HepG2 (cell line): Measurements from ENCODE around the gene LRBA. TPM values are rescaled to one million over a fixed set of nuclear protein-coding genes. Genes with fewer than 3 reads are reported as not detected.

Experiments
- CTCF ChIP-seq: sonication (generic); formaldehyde crosslinking; IDR thresholded peaks from 2 replicates; pipeline ENCODE4 v1.5.0; 2020; ENCODE audit warnings: mild to moderate bottlenecking, missing genetic modification reagents, moderate library complexity
- EP300 ChIP-seq, 3 experiments: sonication (generic) in 1 of 3; formaldehyde crosslinking in 1 of 3; IDR thresholded peaks; 2 replicates each; pipeline versions ENCODE4 v1.5.1 to v1.6.1; 2011 to 2020; ENCODE audit warnings: low read depth in 2 of 3, low read length in 2 of 3, borderline replicate concordance in 1 of 3, improper control_type of control experiment in 1 of 3, mild to moderate bottlenecking in 1 of 3, missing genetic modification reagents in 1 of 3, moderate library complexity in 1 of 3
- FOXP4 ChIP-seq: sonication (generic); formaldehyde crosslinking; IDR thresholded peaks from 2 replicates; pipeline ENCODE4 v1.4.0; 2020; ENCODE audit warnings: missing genetic modification reagents
- HMGXB4 ChIP-seq, 2 experiments: sonication (generic) in 1 of 2; formaldehyde crosslinking in 1 of 2; IDR thresholded peaks; 2 replicates each; pipeline versions ENCODE4 v1.4.0 to v1.6.1; 2018 to 2020; ENCODE audit warnings: missing genetic modification reagents in 2 of 2, borderline replicate concordance in 1 of 2, low read depth in 1 of 2, mild to moderate bottlenecking in 1 of 2, missing biosample characterization in 1 of 2
- HOXA3 ChIP-seq: sonication (generic); formaldehyde crosslinking; IDR thresholded peaks from 2 replicates; pipeline ENCODE4 v1.5.0; 2020; ENCODE audit warnings: missing genetic modification reagents
- HOXA7 ChIP-seq: sonication (generic); formaldehyde crosslinking; IDR thresholded peaks from 2 replicates; pipeline ENCODE4 v1.8.1; 2022; ENCODE audit warnings: mild to moderate bottlenecking, missing genetic modification reagents, moderate library complexity
- KLF16 ChIP-seq, 2 experiments: sonication (generic) in 1 of 2; formaldehyde crosslinking in 1 of 2; IDR thresholded peaks; 2 replicates each; pipeline versions ENCODE4 v1.6.1 to v1.8.0; 2016 to 2023; ENCODE audit warnings: missing genetic modification reagents in 2 of 2, missing compliant biosample characterization in 1 of 2
- MTA1 ChIP-seq: sonication (generic); formaldehyde crosslinking; IDR thresholded peaks from 2 replicates; pipeline ENCODE4 v1.4.0; 2020; ENCODE audit warnings: missing genetic modification reagents, mild to moderate bottlenecking, borderline replicate concordance
- NR2C2 ChIP-seq: sonication (generic); formaldehyde crosslinking; IDR thresholded peaks from 2 replicates; pipeline ENCODE4 v1.4.0; 2020; ENCODE audit warnings: missing genetic modification reagents, mild to moderate bottlenecking, moderate library complexity, borderline replicate concordance
- PITX1 ChIP-seq: sonication (generic); formaldehyde crosslinking; IDR thresholded peaks from 2 replicates; pipeline ENCODE4 v1.5.1; 2020; ENCODE audit warnings: mild to moderate bottlenecking, missing genetic modification reagents
- RARA ChIP-seq: IDR thresholded peaks from 2 replicates; pipeline ENCODE4 v1.6.1; 2016; ENCODE audit warnings: missing genetic modification reagents, missing compliant biosample characterization
- SP5 ChIP-seq: IDR thresholded peaks from 2 replicates; pipeline ENCODE4 v1.6.1; 2016; ENCODE audit warnings: low read depth, borderline replicate concordance
- SRY ChIP-seq: sonication (generic); formaldehyde crosslinking; IDR thresholded peaks from 2 replicates; pipeline ENCODE4 v1.8.0; 2022; ENCODE audit warnings: mild to moderate bottlenecking, missing genetic modification reagents
- TFDP1 ChIP-seq: IDR thresholded peaks from 2 replicates; pipeline ENCODE4 v1.6.1; 2016; ENCODE audit warnings: missing compliant biosample characterization, missing genetic modification reagents, borderline replicate concordance
- ZBTB39 ChIP-seq: sonication (generic); formaldehyde crosslinking; IDR thresholded peaks from 2 replicates; pipeline ENCODE4 v1.5.0; 2020; ENCODE audit warnings: missing genetic modification reagents
- ZKSCAN8 ChIP-seq: IDR thresholded peaks from 2 replicates; pipeline ENCODE4 v1.6.1; 2016; ENCODE audit warnings: borderline replicate concordance, missing genetic modification reagents, missing compliant biosample characterization
- ZNF556 ChIP-seq: sonication (generic); formaldehyde crosslinking; IDR thresholded peaks from 2 replicates; pipeline ENCODE4 v1.4.0; 2020; ENCODE audit warnings: mild to moderate bottlenecking, missing genetic modification reagents, borderline replicate concordance
- polyA plus RNA-seq, 8 experiments: library from polyadenylated mRNA; depleted of rRNA in 3 of 8; stranded (reverse) in 7 of 8; unstranded in 1 of 8; fragments of >200 nt; fragmentation: Illumina TruSeq in 4 of 8; extraction: Trizol in 4 of 8; gene quantifications; 2 replicates each; pipeline versions ENCODE4 v1.2.1 to v1.2.3, GENCODE V29; 2011 to 2016; ENCODE audit warnings: low read depth in 4 of 8, missing spikeins in 1 of 8, mixed read lengths in 1 of 8; ENCODE audit not compliant: insufficient read depth in 1 of 8
- total RNA-seq, 5 experiments: library from RNA; depleted of rRNA; stranded (reverse); fragments of >200 nt; fragmentation: Illumina TruSeq; extraction: Trizol; gene quantifications; 2 replicates each; pipeline ENCODE4 v1.2.3, GENCODE V29; 2016; ENCODE audit warnings: low read depth in 1 of 5

The LRBA gene
- total and polyA plus RNA-seq, 2 of the 13 experiments (the other 11 are each of a cell fraction or from before 2014, with no cell fraction given), result 21.0 to 37.2 TPM

- TF ChIP-seq FOXP4, result 0 out of 2 replicates have a peak, but pooled peaks have one; percentile 10
- TF ChIP-seq ZBTB39 (CRISPR knock-in tag), result no peak
- TF ChIP-seq ZNF556, result no peak; the same call in 1 of the 2 replicates
- no peak for TF ChIP-seq ZKSCAN8
- peak in 1 of 2 experiments; percentile 18; a peak in 1 of 4 replicates for TF ChIP-seq KLF16 (CRISPR knock-in tag; IDR thresholded peaks at IDR 0.05)
- TF ChIP-seq SP5 (CRISPR knock-in tag), result 0 out of 2 replicates have a peak, but pooled peaks have one; percentile 9
- 0 out of 2 replicates have a peak, but pooled peaks have one; percentile 27 for TF ChIP-seq TFDP1 (CRISPR knock-in tag)
- peak; percentile 18; the same call in 1 of the 2 replicates for TF ChIP-seq NR2C2 (CRISPR knock-in tag)
- TF ChIP-seq HMGXB4 (CRISPR knock-in tag; IDR thresholded peaks at IDR 0.05; ENCODE audit: borderline replicate concordance in 1 of 2, low read depth in 1 of 2), result peak in 1 of 2 experiments; percentile 70; a peak in 2 of 4 replicates
- peak in 1 of 2 experiments; percentile 29; a peak in 2 of 4 replicates for TF ChIP-seq EP300 (IDR thresholded peaks at IDR 0.05; ENCODE audit: low read depth in 2 of 2, low read length in 2 of 2)
- no peak for TF ChIP-seq EP300 (CRISPR knock-in tag; IDR thresholded peaks at IDR 0.05; ENCODE audit: borderline replicate concordance)
- TF ChIP-seq SRY, result no peak
- no peak for TF ChIP-seq HOXA3 (CRISPR knock-in tag)
- no peak for TF ChIP-seq HOXA7 (CRISPR knock-in tag)
- peak; percentile 11; the same call in 1 of the 2 replicates for TF ChIP-seq PITX1
- peak; percentile 83 for TF ChIP-seq MTA1
- peak; percentile 66 for TF ChIP-seq CTCF (CRISPR knock-in tag)
- TF ChIP-seq RARA (CRISPR knock-in tag), result peak; percentile 8; the same call in 1 of the 2 replicates
Measured at GRCh38 chr4:150256841-150257730, 758.0 kb downstream of the LRBA start (continued).
